ENCODE data around the gene TMEM135.

Gene TMEM135

GRCh38 chr11:87194985-87195820 lies 157.5 kb downstream of the TMEM135 start:
- DNase-seq (ENCODE audit: low spot score), result no peak

GRCh38 chr11:87198266-87198881 lies 160.6 kb downstream of the TMEM135 start:
- DNase-seq (ENCODE audit: low spot score), result no peak

GRCh38 chr11:87201376-87201775 lies 163.6 kb downstream of the TMEM135 start:
- DNase-seq (ENCODE audit: low spot score), result no peak

- DNase-seq (ENCODE audit: low spot score), result no peak
These were observed 166.3 kb downstream of the TMEM135 start for GRCh38 chr11:87203907-87204602.

- no peak for DNase-seq (ENCODE audit: low spot score)
These were observed 175.2 kb downstream of the TMEM135 start for GRCh38 chr11:87212891-87213290.

GRCh38 chr11:87213444-87213843 lies 175.7 kb downstream of the TMEM135 start:
- DNase-seq (ENCODE audit: low spot score), result no peak

GRCh38 chr11:87215236-87215635 lies 177.5 kb downstream of the TMEM135 start:
- DNase-seq (ENCODE audit: low spot score), result no peak

- no peak for DNase-seq (ENCODE audit: low spot score)
These were observed 181.5 kb downstream of the TMEM135 start for GRCh38 chr11:87219266-87219665.

- no peak for DNase-seq (ENCODE audit: low spot score)
These were observed 186.1 kb downstream of the TMEM135 start for GRCh38 chr11:87223816-87224215.

GRCh38 chr11:87224486-87224885 lies 186.8 kb downstream of the TMEM135 start:
- DNase-seq (ENCODE audit: low spot score), result no peak

GRCh38 chr11:87228820-87229219 lies 191.1 kb downstream of the TMEM135 start:
- no peak for DNase-seq (ENCODE audit: low spot score)

- no peak for DNase-seq (ENCODE audit: low spot score)
These were observed 193.3 kb downstream of the TMEM135 start for GRCh38 chr11:87230995-87231394.

GRCh38 chr11:87232320-87232719 lies 194.6 kb downstream of the TMEM135 start:
- DNase-seq (ENCODE audit: low spot score), result no peak

GRCh38 chr11:87235366-87235765 lies 197.6 kb downstream of the TMEM135 start:
- DNase-seq (ENCODE audit: low spot score), result no peak

GRCh38 chr11:87236368-87236767 lies 198.6 kb downstream of the TMEM135 start:
- no peak for DNase-seq (ENCODE audit: low spot score)

- DNase-seq (ENCODE audit: low spot score), result no peak
These were observed 201.3 kb downstream of the TMEM135 start for GRCh38 chr11:87239001-87239400.

GRCh38 chr11:87239531-87239930 lies 201.8 kb downstream of the TMEM135 start:
- no peak for DNase-seq (ENCODE audit: low spot score)

- no peak for DNase-seq (ENCODE audit: low spot score)
These were observed 213.8 kb downstream of the TMEM135 start for GRCh38 chr11:87251560-87251959.

GRCh38 chr11:87252869-87253268 lies 215.1 kb downstream of the TMEM135 start:
- DNase-seq (ENCODE audit: low spot score), result no peak

GRCh38 chr11:87254562-87254961 lies 216.8 kb downstream of the TMEM135 start:
- DNase-seq (ENCODE audit: low spot score), result no peak

GRCh38 chr11:87255589-87255988 lies 217.9 kb downstream of the TMEM135 start:
- DNase-seq (ENCODE audit: low spot score), result no peak

- no peak for DNase-seq (ENCODE audit: low spot score)
These were observed 219.1 kb downstream of the TMEM135 start for GRCh38 chr11:87256694-87257340.
